HG02885 (cell line): ENCODE measurements around the gene SNRNP25.

Experiments
- ATAC-seq: cut with Tn5 transposase; IDR thresholded peaks from one replicate; pipeline ENCODE4 v1.9.1; 2021; ENCODE audit warnings: mild to moderate bottlenecking; ENCODE audit not compliant: unreplicated experiment, poor library complexity

The SNRNP25 gene

DNA sequence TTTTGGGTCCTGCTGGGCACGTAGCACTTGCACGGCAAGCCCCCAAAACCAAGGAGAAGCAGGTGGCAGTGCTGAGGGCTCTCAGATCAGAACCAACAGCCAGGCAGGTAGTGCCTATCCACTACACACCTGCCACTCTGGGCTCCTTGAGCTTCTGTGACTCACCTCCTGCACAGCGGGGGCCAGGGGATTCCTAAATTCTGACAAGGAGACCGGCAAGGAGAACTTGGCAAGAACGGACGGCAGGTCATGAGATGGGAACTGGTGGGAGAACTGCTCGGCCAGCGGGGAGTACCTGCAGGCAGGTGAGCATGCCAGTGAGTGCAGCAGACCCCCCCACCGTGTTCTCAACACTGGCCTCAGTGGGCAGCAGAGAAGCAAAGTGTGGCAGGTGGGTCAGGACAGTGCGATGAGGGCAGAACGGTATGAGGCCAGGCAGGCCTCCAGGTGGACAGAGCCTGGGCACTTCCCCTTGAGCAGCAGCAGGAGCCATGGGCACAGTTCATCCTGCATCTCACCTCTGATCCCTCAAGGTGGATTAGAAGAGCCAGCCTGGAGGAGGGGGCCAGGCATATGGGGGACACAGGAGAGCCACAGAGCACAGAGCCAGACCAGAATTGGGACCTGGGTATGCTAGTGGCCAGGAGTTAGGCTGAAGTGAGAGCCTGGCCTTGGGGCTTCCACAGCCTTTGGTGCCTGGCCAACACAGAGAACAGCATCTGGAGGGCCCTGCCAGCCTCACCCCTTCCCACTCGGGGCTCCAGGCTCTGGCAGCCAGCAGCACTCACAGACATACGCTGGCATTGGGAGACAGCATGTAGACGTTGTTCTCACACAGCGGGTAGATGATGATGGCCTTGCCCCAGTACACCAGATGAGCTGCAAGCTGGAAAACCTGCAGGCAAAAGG, 39.1 kb downstream of the SNRNP25 start:
- ATAC-seq: no peak

DNA sequence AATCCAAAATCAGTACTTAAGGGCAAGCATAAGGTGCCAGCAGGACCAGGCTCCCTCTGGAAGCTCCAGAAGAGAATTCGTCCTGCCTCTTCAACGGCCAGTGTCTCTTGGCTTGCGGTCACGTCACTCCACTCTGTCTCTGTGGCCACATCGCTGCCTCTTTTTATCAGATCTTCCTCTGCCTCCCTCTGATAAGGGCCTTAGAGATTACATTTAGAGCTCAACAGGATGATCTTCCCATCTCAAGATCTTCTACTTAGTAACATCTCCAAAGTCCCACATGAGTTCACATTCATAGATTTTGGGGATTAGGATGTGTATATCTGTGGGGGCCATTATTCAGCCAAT, 41.3 kb downstream of the SNRNP25 start:
- no peak for ATAC-seq

DNA sequence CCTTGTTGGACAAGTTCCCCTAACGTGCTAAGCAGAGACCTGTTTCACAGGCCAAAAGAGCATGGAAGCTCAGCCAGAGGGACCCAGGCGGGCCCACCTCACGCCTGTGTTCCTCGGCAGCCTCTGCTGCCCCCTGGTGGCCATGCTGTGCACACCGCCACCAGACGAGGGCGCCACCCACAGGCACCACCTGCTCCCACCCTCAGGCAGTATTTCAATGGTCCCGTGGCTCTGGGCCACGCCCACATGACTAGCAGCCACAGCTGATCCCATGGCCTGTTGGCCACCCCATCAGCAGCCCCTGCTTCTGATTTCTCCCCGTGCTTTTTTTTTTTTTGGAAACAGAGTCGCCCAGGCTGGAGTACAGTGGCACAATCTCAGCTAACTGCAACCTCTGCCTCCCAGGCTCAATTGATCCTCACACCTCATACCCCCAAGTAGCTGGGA, 43.3 kb downstream of the SNRNP25 start:
- ATAC-seq: peak; percentile 78

DNA sequence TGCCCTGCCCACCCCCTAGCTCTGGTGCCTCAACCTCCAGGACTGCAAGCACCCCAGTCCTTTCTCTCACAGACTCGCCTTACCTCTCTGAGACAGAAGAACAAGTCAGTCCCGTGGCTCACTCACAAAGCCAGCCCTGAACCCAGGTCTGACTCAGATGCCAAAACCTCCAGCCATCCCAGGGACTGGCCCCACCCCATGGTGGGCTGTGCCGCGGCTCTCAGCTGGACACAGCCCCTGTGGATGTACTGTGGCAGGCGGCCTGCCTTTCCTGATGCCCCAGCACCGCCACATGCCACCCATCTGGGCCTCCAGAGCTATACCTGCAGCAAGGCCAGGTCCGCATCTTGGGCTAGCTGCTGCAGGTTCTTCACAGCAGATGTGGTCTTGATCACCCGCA, 44.2 kb downstream of the SNRNP25 start:
- no peak for ATAC-seq

DNA sequence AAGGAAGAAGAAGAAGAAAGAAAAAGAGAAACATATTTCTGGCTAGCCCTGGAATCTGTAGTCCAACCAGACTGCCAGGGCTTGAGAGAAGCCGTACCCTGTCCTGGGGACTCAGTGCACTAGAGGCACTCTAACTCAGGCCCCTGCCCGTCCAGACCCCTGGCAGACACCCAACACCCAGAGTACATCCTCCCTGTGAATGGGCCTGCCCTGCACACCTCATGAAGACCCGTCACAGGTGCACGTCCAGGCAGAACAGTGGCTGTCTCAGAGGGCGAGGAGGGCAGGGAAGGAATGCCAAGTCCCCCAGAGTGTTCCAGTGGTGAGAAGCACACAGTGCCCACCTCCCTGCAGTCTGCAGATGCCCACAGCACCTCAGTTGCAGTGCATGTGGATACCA, 47.4 kb downstream of the SNRNP25 start:
- no peak for ATAC-seq

DNA sequence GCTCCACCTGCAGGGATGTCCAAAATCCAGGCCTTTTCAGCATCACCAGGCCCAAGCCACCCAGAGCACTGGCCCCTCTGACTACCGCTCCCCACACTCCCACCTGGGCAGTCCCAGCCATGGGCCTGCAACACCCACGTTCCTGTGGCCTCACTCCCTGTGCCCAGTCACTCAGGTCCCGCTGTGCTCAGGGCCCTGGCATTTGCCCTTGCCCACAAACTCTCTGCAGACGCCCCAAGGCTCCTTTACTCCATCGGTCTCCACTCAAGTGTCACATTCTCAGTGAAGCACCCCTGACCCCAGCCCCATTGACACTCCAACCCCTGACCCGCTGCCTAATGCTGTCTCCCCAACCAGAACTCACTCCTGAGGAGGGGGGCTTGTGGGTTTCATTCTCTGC, 48.0 kb downstream of the SNRNP25 start:
- no peak for ATAC-seq

DNA sequence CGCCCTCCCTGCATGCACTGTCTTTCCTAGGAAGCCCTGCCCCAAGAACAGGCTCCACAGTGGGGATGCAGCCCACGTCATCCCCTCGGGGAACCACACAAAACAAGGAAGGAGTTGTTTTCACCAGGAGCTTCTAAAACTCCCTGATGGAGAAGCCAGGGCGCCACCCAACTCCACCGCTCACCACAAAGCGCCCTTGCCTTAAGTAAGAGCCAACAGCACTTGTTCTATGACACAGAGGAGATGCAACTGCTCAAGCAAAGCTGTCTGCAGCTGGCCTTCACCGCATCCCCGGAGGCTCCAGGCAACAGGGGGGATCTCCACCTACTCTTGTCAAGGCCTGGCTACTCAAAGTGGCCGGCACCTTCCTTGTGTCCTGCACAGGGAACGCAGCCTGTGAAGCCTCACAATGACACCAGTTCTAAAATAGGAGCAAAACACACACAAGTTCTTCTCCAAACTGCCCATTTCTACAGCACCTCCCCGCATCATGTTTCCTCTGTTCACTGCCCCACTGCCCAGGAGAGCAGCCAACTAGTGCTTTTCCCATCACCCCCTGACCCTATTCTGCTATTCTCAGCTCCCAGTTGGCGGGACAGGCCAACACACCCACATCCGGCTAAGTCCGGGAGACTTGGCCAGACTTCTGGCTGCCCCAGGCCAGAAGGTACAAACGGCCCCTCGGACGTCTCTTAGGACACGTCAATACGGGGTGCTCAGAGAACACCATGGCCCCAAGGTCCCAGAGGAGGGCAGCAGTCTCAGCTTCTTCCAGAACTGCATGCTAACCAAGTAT, 48.6 kb downstream of the SNRNP25 start:
- ATAC-seq: no peak

DNA sequence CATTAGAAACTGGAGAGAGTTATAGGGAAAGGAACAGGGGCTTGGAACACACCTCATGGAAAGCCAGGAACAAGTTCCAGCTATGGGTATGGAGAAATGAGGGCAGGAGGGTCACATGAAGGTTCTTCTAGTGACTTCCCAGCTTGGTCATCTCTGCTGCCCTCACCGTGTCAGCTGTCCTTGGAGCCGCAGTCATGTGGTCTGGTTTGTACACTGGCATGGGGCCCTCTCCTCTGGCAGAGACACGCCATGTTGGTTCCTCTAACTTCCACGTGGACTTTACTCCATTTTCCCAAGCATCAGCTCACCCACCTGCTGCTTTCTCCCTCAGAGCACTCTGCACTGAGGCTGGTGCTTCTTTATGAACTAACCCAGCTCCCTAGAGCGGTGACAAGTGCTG, 50.7 kb downstream of the SNRNP25 start:
- ATAC-seq: no peak

DNA sequence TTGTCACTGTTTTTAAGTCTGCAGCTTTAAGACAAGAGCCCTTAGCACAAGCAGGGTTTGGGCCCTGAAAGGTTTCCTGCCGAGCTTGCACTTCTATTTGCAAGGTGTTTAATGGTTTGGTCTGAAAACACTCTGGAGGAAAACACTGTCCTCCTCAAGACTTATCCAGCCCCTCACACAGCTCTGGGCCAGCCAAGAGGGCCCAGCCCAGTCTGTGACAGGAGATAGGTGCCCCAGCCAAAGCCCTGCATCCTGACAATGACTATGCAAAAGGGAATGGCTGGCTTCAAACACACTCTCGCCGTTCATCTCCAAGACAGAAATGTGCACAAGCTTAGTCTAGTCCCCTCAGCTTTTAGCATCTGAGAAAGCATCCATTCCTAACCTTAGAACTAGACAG, 51.3 kb downstream of the SNRNP25 start:
- no peak for ATAC-seq

DNA sequence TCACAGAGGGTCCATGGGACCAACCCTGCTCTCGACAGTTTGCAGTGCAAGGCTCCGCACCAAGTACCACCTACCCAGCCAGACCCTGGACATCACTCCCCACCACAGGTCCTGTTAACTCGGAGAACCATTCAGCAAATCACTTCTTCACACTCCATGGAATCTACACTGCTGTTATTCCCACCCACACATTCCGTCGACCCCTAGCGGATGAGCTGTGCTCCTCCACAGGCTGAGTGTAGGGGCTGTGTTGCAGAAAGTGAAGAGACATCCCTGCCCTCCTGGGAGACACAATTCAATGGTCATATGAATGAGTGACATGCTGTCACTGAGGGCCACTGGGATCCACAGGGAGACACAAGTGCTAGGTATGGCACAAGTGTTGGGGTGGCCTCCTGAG, 51.9 kb downstream of the SNRNP25 start:
- ATAC-seq: no peak

DNA sequence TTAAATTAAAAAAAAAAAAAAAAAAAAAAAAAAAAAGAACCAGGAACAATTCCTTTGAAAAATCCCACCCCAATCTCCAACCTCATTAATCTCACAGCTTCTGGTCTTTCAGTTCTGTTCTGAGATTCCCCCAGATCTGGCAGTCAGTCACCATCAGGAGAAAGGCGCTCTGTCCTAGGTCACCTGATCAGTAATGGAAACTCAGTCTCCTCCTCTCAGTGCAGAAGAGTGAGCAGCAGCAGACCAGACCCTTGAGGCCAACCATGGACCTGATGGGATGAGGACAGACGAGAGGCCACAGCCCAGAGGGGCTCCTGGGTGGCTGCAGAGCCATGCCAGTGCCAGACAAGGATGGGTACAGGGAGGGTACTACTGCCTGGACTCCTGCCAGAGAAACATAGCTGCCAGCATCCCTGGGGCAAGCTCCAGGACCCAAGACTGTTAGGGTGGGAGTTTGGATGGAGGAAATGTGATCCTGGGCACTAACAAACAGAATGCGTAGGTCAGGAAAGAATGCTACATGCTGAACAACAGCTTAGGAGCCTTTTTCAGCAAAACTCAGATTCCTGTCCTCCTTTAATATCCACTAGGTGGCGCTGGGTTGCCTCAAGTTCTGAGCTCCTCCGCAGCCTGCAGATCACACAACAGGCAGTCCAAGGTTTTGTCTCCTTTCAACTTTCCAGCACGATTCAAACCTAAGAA, 53.1 kb downstream of the SNRNP25 start:
- no peak for ATAC-seq
